HepG2 (cell line): ENCODE measurements around the gene SMLR1. TPM values are rescaled to one million over a fixed set of nuclear protein-coding genes. Genes with fewer than 3 reads are reported as not detected.

ENCODE experiments used
- DR1 ChIP-seq: sonication (generic); formaldehyde crosslinking; IDR thresholded peaks from 2 replicates; pipeline ENCODE4 v1.8.0; 2021; ENCODE audit warnings: mild to moderate bottlenecking, missing genetic modification reagents, inconsistent platforms
- FOXA3 ChIP-seq: IDR thresholded peaks from 2 replicates; pipeline ENCODE4 v1.6.1; 2016; ENCODE audit warnings: missing genetic modification reagents, missing compliant biosample characterization
- FOXP1 ChIP-seq, 2 experiments: fragments of 450-650 bp in 1 of 2; IDR thresholded peaks; 2 replicates each; pipeline ENCODE4 v1.6.1; 2017 to 2018; ENCODE audit warnings: antibody characterized with exemption in 1 of 2
- GATAD1 ChIP-seq: IDR thresholded peaks from 2 replicates; pipeline ENCODE4 v1.6.1; 2016; ENCODE audit warnings: missing genetic modification reagents, missing compliant biosample characterization
- ISL2 ChIP-seq: sonication (generic); formaldehyde crosslinking; IDR thresholded peaks from 2 replicates; pipeline ENCODE4 v1.5.0; 2020; ENCODE audit warnings: missing genetic modification reagents
- LCORL ChIP-seq, 2 experiments: fragments of 450-650 bp in 1 of 2; sonication (generic) in 1 of 2; formaldehyde crosslinking in 1 of 2; IDR thresholded peaks; 2 replicates each; pipeline versions ENCODE4 v1.5.0 to v1.6.1; 2017 to 2020; ENCODE audit warnings: antibody characterized with exemption in 1 of 2, missing genetic modification reagents in 1 of 2
- MEIS2 ChIP-seq: sonication (generic); formaldehyde crosslinking; IDR thresholded peaks from 2 replicates; pipeline ENCODE4 v1.9.0; 2021; ENCODE audit warnings: mild to moderate bottlenecking, missing genetic modification reagents
- MTA3 ChIP-seq: sonication (generic); formaldehyde crosslinking; IDR thresholded peaks from 2 replicates; pipeline ENCODE4 v1.4.0; 2020; ENCODE audit warnings: missing genetic modification reagents
- MZF1 ChIP-seq: sonication (generic); formaldehyde crosslinking; IDR thresholded peaks from 2 replicates; pipeline ENCODE4 v1.8.1; 2023; ENCODE audit warnings: mild to moderate bottlenecking, missing genetic modification reagents, borderline replicate concordance
- NRL ChIP-seq: sonication (generic); formaldehyde crosslinking; IDR thresholded peaks from 2 replicates; pipeline ENCODE4 v1.5.0; 2020; ENCODE audit warnings: missing genetic modification reagents, mild to moderate bottlenecking, moderate library complexity, borderline replicate concordance
- PHB2 ChIP-seq: fragments of 450-650 bp; IDR thresholded peaks from 2 replicates; pipeline ENCODE4 v1.6.1; 2018; ENCODE audit not compliant: partially characterized antibody
- PLRG1 ChIP-seq: fragments of 450-650 bp; conservative IDR thresholded peaks from 2 replicates; pipeline ENCODE4 v1.6.1; 2016
- RCOR2 ChIP-seq: IDR thresholded peaks from 2 replicates; pipeline ENCODE4 v1.6.1; 2016; ENCODE audit warnings: missing biosample characterization, missing genetic modification reagents
- SOX5 ChIP-seq: IDR thresholded peaks from 2 replicates; pipeline ENCODE4 v1.6.1; 2016; ENCODE audit warnings: borderline replicate concordance
- TCF7L2 ChIP-seq: IDR thresholded peaks from 2 replicates; pipeline ENCODE4 v1.6.1; 2011; ENCODE audit warnings: mild to moderate bottlenecking, low read depth, low read length, moderate library complexity
- TMF1 ChIP-seq: sonication (generic); formaldehyde crosslinking; IDR thresholded peaks from 2 replicates; pipeline ENCODE4 v1.8.1; 2022; ENCODE audit warnings: low read depth, missing genetic modification reagents
- ZFP1 ChIP-seq: IDR thresholded peaks from 2 replicates; pipeline ENCODE4 v1.6.1; 2016
- ZFP36 ChIP-seq: fragments of 150-350 bp; IDR thresholded peaks from 2 replicates; pipeline ENCODE4 v1.6.1; 2018; ENCODE audit warnings: borderline replicate concordance, low read length, low read depth; ENCODE audit not compliant: partially characterized antibody
- ZNF274 ChIP-seq: sonication (generic); formaldehyde crosslinking; IDR thresholded peaks from 2 replicates; pipeline ENCODE4 v1.5.1; 2020; ENCODE audit warnings: mild to moderate bottlenecking, missing genetic modification reagents
- ZNF331 ChIP-seq: sonication (generic); formaldehyde crosslinking; IDR thresholded peaks from 2 replicates; pipeline ENCODE4 v1.4.0; 2020; ENCODE audit warnings: missing genetic modification reagents
- ZNF441 ChIP-seq: sonication (generic); formaldehyde crosslinking; IDR thresholded peaks from 2 replicates; pipeline ENCODE4 v1.7.0; 2021; ENCODE audit warnings: missing genetic modification reagents, borderline replicate concordance
- ZNF552 ChIP-seq: sonication (generic); formaldehyde crosslinking; IDR thresholded peaks from 2 replicates; pipeline ENCODE4 v1.9.0; 2022; ENCODE audit warnings: missing genetic modification reagents, mild to moderate bottlenecking, borderline replicate concordance
- ZNF557 ChIP-seq: sonication (generic); formaldehyde crosslinking; IDR thresholded peaks from 2 replicates; pipeline ENCODE4 v1.4.0; 2020; ENCODE audit warnings: missing genetic modification reagents
- ZNF879 ChIP-seq: sonication (generic); formaldehyde crosslinking; IDR thresholded peaks from 2 replicates; pipeline ENCODE4 v1.8.1; 2023; ENCODE audit warnings: missing genetic modification reagents
- polyA plus RNA-seq, 8 experiments: library from polyadenylated mRNA; depleted of rRNA in 3 of 8; stranded (reverse) in 7 of 8; unstranded in 1 of 8; fragments of >200 nt; fragmentation: Illumina TruSeq in 4 of 8; extraction: Trizol in 4 of 8; gene quantifications; 2 replicates each; pipeline versions ENCODE4 v1.2.1 to v1.2.3, GENCODE V29; 2011 to 2016; ENCODE audit warnings: low read depth in 4 of 8, missing spikeins in 1 of 8, mixed read lengths in 1 of 8; ENCODE audit not compliant: insufficient read depth in 1 of 8
- total RNA-seq, 5 experiments: library from RNA; depleted of rRNA; stranded (reverse); fragments of >200 nt; fragmentation: Illumina TruSeq; extraction: Trizol; gene quantifications; 2 replicates each; pipeline ENCODE4 v1.2.3, GENCODE V29; 2016; ENCODE audit warnings: low read depth in 1 of 5
- TF ChIP-seq, protein P1 (sequence below): sonication (generic); formaldehyde crosslinking; IDR thresholded peaks from 2 replicates; pipeline ENCODE4 v1.8.1; 2023; ENCODE audit warnings: mild to moderate bottlenecking, missing genetic modification reagents, borderline replicate concordance
- TF ChIP-seq, protein P2 (sequence below): sonication (generic); formaldehyde crosslinking; IDR thresholded peaks from 2 replicates; pipeline ENCODE4 v1.5.0; 2020; ENCODE audit warnings: missing genetic modification reagents, mild to moderate bottlenecking, borderline replicate concordance
- TF ChIP-seq, protein P3 (sequence below): sonication (generic); formaldehyde crosslinking; IDR thresholded peaks from 2 replicates; pipeline ENCODE4 v1.9.0; 2021; ENCODE audit warnings: missing genetic modification reagents, borderline replicate concordance
- TF ChIP-seq, protein P4 (sequence below): IDR thresholded peaks from 2 replicates; pipeline ENCODE4 v1.6.1; 2012; ENCODE audit warnings: inconsistent platforms

Gene SMLR1
- total and polyA plus RNA-seq, 2 of the 13 experiments (the other 11 are each of a cell fraction or from before 2014, with no cell fraction given): 41.8 to 104 TPM

DNA sequence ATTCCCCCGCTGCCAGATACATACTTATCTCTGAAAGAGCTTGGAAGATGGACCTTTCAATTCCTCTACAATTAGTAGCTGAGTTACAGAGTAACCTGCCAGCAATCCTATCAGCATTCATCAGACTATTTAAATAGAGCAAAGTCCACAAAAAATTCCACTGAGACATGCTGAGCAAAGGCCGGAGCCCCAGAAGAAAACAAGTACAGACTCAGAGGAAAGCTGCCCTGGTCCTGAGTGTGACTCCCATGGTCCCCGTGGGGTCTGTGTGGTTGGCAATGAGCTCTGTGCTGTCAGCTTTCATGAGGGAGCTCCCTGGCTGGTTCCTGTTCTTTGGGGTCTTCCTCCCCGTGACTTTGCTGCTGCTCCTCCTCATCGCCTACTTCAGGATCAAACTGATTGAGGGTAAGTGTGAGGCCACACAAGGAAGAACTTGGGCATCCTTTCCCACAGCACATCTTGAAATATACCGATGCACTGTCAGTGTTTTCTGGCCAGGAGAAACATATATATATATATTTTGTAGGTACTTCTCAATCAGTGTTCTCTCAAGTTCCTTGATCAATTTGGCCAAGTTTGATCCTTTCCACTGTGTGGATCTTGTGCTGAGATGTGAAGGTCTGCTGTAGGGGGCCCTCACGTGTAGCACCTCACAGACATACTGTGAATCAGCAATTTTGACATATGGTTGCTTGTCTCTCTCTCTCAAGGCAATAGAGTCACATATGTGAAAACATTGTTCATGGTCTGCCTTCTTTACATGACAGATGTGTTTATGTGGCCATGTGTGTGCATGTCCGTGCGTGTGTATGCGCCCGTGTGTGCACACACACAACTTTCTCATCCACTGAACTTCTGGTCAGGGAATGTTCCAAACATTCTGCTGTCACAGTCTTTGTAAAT is at the start of gene SMLR1 (continued):
- TF ChIP-seq ZNF552 (CRISPR knock-in tag): 0 out of 2 replicates have a peak, but pooled peaks have one; percentile 20
- TF ChIP-seq SOX5: peak; percentile 84
- no peak; the same call in 1 of the 2 replicates for TF ChIP-seq ZFP1 (CRISPR knock-in tag)
- 0 out of 2 replicates have a peak, but pooled peaks have one; percentile 4 for TF ChIP-seq ZNF879 (CRISPR knock-in tag)
- TF ChIP-seq FOXA3: peak; percentile 77
- TF ChIP-seq ISL2 (CRISPR knock-in tag): peak; percentile 91
- TF ChIP-seq PLRG1: no peak
- no peak; the same call in 1 of the 2 replicates for TF ChIP-seq MEIS2
- no peak for TF ChIP-seq MTA3
- TF ChIP-seq ZNF274: peak; percentile 78; the same call in 1 of the 2 replicates
- TF ChIP-seq, protein P1, sequence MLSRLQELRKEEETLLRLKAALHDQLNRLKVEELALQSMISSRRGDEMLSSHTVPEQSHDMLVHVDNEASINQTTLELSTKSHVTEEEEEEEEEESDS: no peak
- TF ChIP-seq, protein P2, sequence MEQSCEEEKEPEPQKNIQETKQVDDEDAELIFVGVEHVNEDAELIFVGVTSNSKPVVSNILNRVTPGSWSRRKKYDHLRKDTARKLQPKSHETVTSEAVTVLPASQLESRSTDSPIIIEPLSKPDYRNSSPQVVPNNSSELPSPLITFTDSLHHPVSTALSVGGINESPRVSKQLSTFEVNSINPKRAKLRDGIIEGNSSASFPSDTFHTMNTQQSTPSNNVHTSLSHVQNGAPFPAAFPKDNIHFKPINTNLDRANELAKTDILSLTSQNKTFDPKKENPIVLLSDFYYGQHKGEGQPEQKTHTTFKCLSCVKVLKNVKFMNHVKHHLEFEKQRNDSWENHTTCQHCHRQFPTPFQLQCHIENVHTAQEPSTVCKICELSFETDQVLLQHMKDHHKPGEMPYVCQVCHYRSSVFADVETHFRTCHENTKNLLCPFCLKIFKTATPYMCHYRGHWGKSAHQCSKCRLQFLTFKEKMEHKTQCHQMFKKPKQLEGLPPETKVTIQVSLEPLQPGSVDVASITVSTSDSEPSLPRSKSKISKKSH (CRISPR knock-in tag): no peak
- peak; percentile 90 for TF ChIP-seq ZNF331 (CRISPR knock-in tag)
- TF ChIP-seq RCOR2 (CRISPR knock-in tag): no peak
- TF ChIP-seq MZF1 (CRISPR knock-in tag): no peak
- no peak for TF ChIP-seq FOXP1 (IDR thresholded peaks at IDR 0.05)
- TF ChIP-seq FOXP1 (CRISPR knock-in tag; IDR thresholded peaks at IDR 0.05): peak; percentile 73
- TF ChIP-seq NRL (CRISPR knock-in tag): no peak
- TF ChIP-seq PHB2: no peak
- no peak for TF ChIP-seq ZFP36
- no peak; the same call in 1 of the 2 replicates for TF ChIP-seq ZNF441 (CRISPR knock-in tag)
- TF ChIP-seq ZNF557 (CRISPR knock-in tag): no peak
- TF ChIP-seq, protein P3, sequence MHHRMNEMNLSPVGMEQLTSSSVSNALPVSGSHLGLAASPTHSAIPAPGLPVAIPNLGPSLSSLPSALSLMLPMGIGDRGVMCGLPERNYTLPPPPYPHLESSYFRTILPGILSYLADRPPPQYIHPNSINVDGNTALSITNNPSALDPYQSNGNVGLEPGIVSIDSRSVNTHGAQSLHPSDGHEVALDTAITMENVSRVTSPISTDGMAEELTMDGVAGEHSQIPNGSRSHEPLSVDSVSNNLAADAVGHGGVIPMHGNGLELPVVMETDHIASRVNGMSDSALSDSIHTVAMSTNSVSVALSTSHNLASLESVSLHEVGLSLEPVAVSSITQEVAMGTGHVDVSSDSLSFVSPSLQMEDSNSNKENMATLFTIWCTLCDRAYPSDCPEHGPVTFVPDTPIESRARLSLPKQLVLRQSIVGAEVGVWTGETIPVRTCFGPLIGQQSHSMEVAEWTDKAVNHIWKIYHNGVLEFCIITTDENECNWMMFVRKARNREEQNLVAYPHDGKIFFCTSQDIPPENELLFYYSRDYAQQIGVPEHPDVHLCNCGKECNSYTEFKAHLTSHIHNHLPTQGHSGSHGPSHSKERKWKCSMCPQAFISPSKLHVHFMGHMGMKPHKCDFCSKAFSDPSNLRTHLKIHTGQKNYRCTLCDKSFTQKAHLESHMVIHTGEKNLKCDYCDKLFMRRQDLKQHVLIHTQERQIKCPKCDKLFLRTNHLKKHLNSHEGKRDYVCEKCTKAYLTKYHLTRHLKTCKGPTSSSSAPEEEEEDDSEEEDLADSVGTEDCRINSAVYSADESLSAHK (CRISPR knock-in tag): no peak; the same call in 1 of the 2 replicates
- no peak for TF ChIP-seq GATAD1 (CRISPR knock-in tag)
- TF ChIP-seq LCORL (IDR thresholded peaks at IDR 0.05): no peak
- TF ChIP-seq LCORL (CRISPR knock-in tag; IDR thresholded peaks at IDR 0.05): peak; percentile 42; the same call in 1 of the 2 replicates
- TF ChIP-seq TCF7L2: no peak
- TF ChIP-seq DR1 (CRISPR knock-in tag): peak; percentile 87; the same call in 1 of the 2 replicates
- no peak for TF ChIP-seq TMF1 (CRISPR knock-in tag)
- TF ChIP-seq, protein P4, sequence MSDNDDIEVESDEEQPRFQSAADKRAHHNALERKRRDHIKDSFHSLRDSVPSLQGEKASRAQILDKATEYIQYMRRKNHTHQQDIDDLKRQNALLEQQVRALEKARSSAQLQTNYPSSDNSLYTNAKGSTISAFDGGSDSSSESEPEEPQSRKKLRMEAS: peak; percentile 53
